Measurements from ENCODE around the gene CASK. TPM values are rescaled to one million over a fixed set of nuclear protein-coding genes. Genes with fewer than 3 reads are reported as not detected.

CASK gene
- total RNA-seq, 1 experiment from 2014 or later = 15.8 TPM

DNA sequence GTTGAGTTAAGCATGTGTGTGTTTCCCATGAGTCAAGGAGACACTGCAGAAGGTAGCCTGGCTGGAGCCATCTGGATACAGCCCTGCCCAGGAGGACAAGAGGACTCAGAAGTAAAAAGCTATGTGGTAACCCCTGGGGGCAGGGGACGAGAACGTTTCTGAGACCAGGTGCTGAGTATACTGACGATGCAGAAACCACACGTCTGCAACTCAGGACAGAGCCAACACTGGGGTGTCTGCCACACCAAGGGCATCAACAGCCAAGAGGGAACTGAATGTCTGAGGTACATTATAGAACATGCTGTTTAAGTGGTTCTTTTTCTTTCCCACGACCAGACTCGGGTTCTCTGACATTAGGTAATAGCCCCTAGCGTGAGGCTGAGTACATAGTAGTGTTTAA, 328.7 kb downstream of the CASK start:
- Histone ChIP-seq H3K9me3 (replicated peaks) (no peaks in the 10 kb centered on the region), H3K4me1 (replicated peaks) (peaks cover 7% of the 10 kb centered on the region), H3K36me3 (no peaks in the 10 kb centered on the region), H3K27ac (no peak overlapping the region), H3K27me3 (replicated peaks) (no peaks in the 10 kb centered on the region), H3K4me3 (no peak overlapping the region)
- DNase-seq (ENCODE audit: low read depth in 1 of 2, low spot score in 2 of 2) = no peak

DNA sequence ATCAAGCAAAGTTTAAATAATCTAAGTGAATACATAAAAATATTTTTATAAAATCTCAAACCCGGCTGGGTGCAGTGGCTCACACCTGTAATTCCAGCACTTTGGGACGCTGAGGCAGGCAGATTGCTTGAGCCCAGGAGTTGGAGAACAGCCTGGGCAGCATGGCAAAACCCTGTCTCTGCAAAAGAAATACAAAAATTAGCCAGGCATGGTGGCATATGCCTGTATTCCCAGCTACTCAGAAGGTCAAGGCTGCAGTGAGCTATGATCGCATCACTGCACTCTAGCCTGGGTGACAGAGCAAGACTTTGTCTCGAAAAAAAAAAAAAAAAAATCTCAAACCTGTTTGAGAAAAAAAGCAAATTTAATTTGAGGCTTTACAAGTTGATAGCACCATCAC, 331.4 kb downstream of the CASK start:
- H3K27ac ChIP-seq = no peak overlapping the region

GRCh38 chrX:41590641-41591040, 332.7 kb downstream of the CASK start:
- DNase-seq (ENCODE audit: low read depth in 1 of 2, low spot score in 2 of 2) = no peak
- H3K27me3 ChIP-seq (replicated peaks) = no peaks in the 10 kb centered on the region
- no peak overlapping the region for H3K27ac ChIP-seq
- H3K4me3 ChIP-seq = no peak overlapping the region
- H3K36me3 ChIP-seq = no peaks in the 10 kb centered on the region
- H3K9me3 ChIP-seq (replicated peaks) = no peaks in the 10 kb centered on the region
- H3K4me1 ChIP-seq (replicated peaks) = 0 out of 2 replicates have a peak, but pooled peaks cover 6% of the 10 kb centered on the region

More for the DNA sequence above, 331.4 kb downstream of the CASK start:
- Histone ChIP-seq H3K4me3 (no peak overlapping the region), H3K9me3 (replicated peaks) (no peaks in the 10 kb centered on the region), H3K4me1 (replicated peaks) (no peaks in the 10 kb centered on the region), H3K36me3 (no peaks in the 10 kb centered on the region), H3K27me3 (replicated peaks) (no peaks in the 10 kb centered on the region)
- no peak for DNase-seq (ENCODE audit: low read depth in 1 of 2, low spot score in 2 of 2)

- no peaks in the 10 kb centered on the region for H3K36me3 ChIP-seq
- H3K27ac ChIP-seq = peak overlapping the region; percentile 47; the same call in 1 of the 2 replicates
- no peaks in the 10 kb centered on the region for H3K27me3 ChIP-seq (replicated peaks)
- H3K4me3 ChIP-seq = 0 out of 2 replicates have a peak overlapping the region, but pooled peaks have one; percentile 15
- DNase-seq (ENCODE audit: low read depth in 1 of 2, low spot score in 2 of 2) = peak in 1 of 2 experiments; percentile 19
- no peaks in the 10 kb centered on the region for H3K9me3 ChIP-seq (replicated peaks)
- 0 out of 2 replicates have a peak, but pooled peaks cover 6% of the 10 kb centered on the region for H3K4me1 ChIP-seq (replicated peaks)
These were observed 333.6 kb downstream of the CASK start for GRCh38 chrX:41589634-41590270.

- DNase-seq (ENCODE audit: low read depth in 1 of 2, low spot score in 2 of 2) = no peak
- H3K4me1 ChIP-seq (replicated peaks) = 0 out of 2 replicates have a peak, but pooled peaks cover 6% of the 10 kb centered on the region
- no peaks in the 10 kb centered on the region for H3K9me3 ChIP-seq (replicated peaks)
- H3K27me3 ChIP-seq (replicated peaks) = no peaks in the 10 kb centered on the region
- no peaks in the 10 kb centered on the region for H3K36me3 ChIP-seq
- no peak overlapping the region for H3K27ac ChIP-seq
- H3K4me3 ChIP-seq = no peak overlapping the region
These were observed 335.1 kb downstream of the CASK start for GRCh38 chrX:41588271-41588670.

- Histone ChIP-seq H3K27me3 (replicated peaks) (no peaks in the 10 kb centered on the region), H3K36me3 (no peaks in the 10 kb centered on the region), H3K27ac (peak overlapping the region; percentile 52), H3K4me3 (no peak overlapping the region), H3K9me3 (replicated peaks) (no peaks in the 10 kb centered on the region), H3K4me1 (replicated peaks) (peaks cover 4% of the 10 kb centered on the region)
- DNase-seq (ENCODE audit: low read depth in 1 of 2, low spot score in 2 of 2) = no peak
These were observed 342.8 kb downstream of the CASK start for GRCh38 chrX:41580423-41581064.

GRCh38 chrX:41563876-41564275, 359.5 kb downstream of the CASK start:
- no peak for DNase-seq (ENCODE audit: low read depth in 1 of 2, low spot score in 2 of 2)
- Histone ChIP-seq H3K27ac (no peak overlapping the region), H3K4me3 (no peak overlapping the region), H3K4me1 (replicated peaks) (peaks cover 24% of the 10 kb centered on the region), H3K9me3 (replicated peaks) (no peaks in the 10 kb centered on the region), H3K36me3 (no peaks in the 10 kb centered on the region), H3K27me3 (replicated peaks) (no peaks in the 10 kb centered on the region)

GRCh38 chrX:41561045-41561444, 362.3 kb downstream of the CASK start:
- Histone ChIP-seq H3K36me3 (no peaks in the 10 kb centered on the region), H3K4me1 (replicated peaks) (peaks cover 27% of the 10 kb centered on the region), H3K27me3 (replicated peaks) (no peaks in the 10 kb centered on the region), H3K9me3 (replicated peaks) (no peaks in the 10 kb centered on the region), H3K4me3 (no peak overlapping the region), H3K27ac (peak overlapping the region; percentile 71)
- DNase-seq (ENCODE audit: low read depth in 1 of 2, low spot score in 2 of 2) = peak; percentile 42 to 60

- no peaks in the 10 kb centered on the region for H3K9me3 ChIP-seq (replicated peaks)
- no peak overlapping the region for H3K4me3 ChIP-seq
- H3K36me3 ChIP-seq = no peaks in the 10 kb centered on the region
- peaks cover 27% of the 10 kb centered on the region for H3K4me1 ChIP-seq (replicated peaks)
- H3K27me3 ChIP-seq (replicated peaks) = no peaks in the 10 kb centered on the region
- peak; percentile 33 to 69 for DNase-seq (ENCODE audit: low read depth in 1 of 2, low spot score in 2 of 2)
- peak overlapping the region; percentile 71 for H3K27ac ChIP-seq
These were observed 363.9 kb downstream of the CASK start for GRCh38 chrX:41559235-41560052.

DNA sequence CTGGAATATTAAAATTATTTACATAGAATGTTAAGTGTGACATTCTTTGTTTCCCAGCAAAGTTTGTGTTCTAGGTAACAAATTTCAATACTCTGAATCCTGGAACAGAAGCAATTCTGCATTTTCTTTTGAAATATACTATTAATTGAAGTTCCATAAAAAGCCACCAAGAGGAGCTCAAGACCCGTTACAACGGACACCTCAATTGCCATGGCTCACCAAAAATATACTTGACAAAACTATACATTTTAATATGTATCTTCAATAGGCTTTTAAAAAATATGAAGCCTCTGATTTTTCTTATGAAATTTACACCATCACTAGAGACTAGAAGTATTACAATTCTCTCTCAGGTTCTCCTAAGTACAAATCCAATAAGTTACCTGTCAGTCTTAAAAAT, 364.8 kb downstream of the CASK start:
- Histone ChIP-seq H3K9me3 (replicated peaks) (no peaks in the 10 kb centered on the region), H3K36me3 (no peaks in the 10 kb centered on the region), H3K27ac (no peak overlapping the region), H3K4me3 (no peak overlapping the region), H3K27me3 (replicated peaks) (no peaks in the 10 kb centered on the region), H3K4me1 (replicated peaks) (peaks cover 27% of the 10 kb centered on the region)
- no peak for DNase-seq (ENCODE audit: low read depth in 1 of 2, low spot score in 2 of 2)

GRCh38 chrX:41556958-41557357, 366.4 kb downstream of the CASK start:
- H3K4me3 ChIP-seq = no peak overlapping the region
- no peaks in the 10 kb centered on the region for H3K36me3 ChIP-seq
- H3K27ac ChIP-seq = no peak overlapping the region
- no peaks in the 10 kb centered on the region for H3K9me3 ChIP-seq (replicated peaks)
- no peak for DNase-seq (ENCODE audit: low read depth in 1 of 2, low spot score in 2 of 2)
- no peaks in the 10 kb centered on the region for H3K27me3 ChIP-seq (replicated peaks)
- H3K4me1 ChIP-seq (replicated peaks) = peaks cover 27% of the 10 kb centered on the region

DNA sequence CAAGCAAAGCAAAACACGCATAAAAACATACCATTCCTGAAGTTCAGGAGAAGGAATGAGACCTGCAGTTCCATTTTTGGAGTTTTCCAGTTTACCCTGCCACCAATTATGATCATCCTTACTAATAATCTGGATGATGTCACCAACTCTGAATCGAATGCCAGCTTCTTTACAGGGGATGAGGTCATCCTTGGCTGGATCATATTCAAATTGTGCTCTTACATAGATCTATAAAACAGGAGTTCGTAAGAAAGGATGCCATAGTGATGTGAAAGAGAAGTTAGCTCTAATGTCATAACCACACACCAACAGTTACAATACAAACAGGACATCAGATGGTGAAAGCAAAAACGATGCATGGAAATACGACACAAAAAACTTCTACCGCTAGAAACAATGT, 369.7 kb downstream of the CASK start:
- DNase-seq (ENCODE audit: low read depth in 1 of 2, low spot score in 2 of 2) = no peak

GRCh38 chrX:41548411-41548810, 374.9 kb downstream of the CASK start:
- no peaks in the 10 kb centered on the region for H3K9me3 ChIP-seq (replicated peaks)
- no peaks in the 10 kb centered on the region for H3K36me3 ChIP-seq
- no peak overlapping the region for H3K27ac ChIP-seq
- H3K4me1 ChIP-seq (replicated peaks) = no peaks in the 10 kb centered on the region
- DNase-seq (ENCODE audit: low read depth in 1 of 2, low spot score in 2 of 2) = no peak
- no peak overlapping the region for H3K4me3 ChIP-seq
- no peaks in the 10 kb centered on the region for H3K27me3 ChIP-seq (replicated peaks)

More for the DNA sequence above, 369.7 kb downstream of the CASK start:
- Histone ChIP-seq H3K27me3 (replicated peaks) (no peaks in the 10 kb centered on the region), H3K36me3 (no peaks in the 10 kb centered on the region), H3K9me3 (replicated peaks) (no peaks in the 10 kb centered on the region), H3K27ac (no peak overlapping the region), H3K4me1 (replicated peaks) (peaks cover 2% of the 10 kb centered on the region), H3K4me3 (no peak overlapping the region)

- H3K27ac ChIP-seq = no peak overlapping the region
- peaks cover 10% of the 10 kb centered on the region; the same call in 1 of the 2 replicates for H3K4me1 ChIP-seq (replicated peaks)
- no peaks in the 10 kb centered on the region for H3K27me3 ChIP-seq (replicated peaks)
- H3K4me3 ChIP-seq = no peak overlapping the region
- no peaks in the 10 kb centered on the region for H3K36me3 ChIP-seq
- no peaks in the 10 kb centered on the region for H3K9me3 ChIP-seq (replicated peaks)
- no peak for DNase-seq (ENCODE audit: low read depth in 1 of 2, low spot score in 2 of 2)
These were observed 379.7 kb downstream of the CASK start for GRCh38 chrX:41543668-41544067.

Measured in SJSA1 (cell line).